HEK293 (cell line): Measurements from ENCODE around the gene SYT6.

Experiments
- CTCF ChIA-PET: fragments of 350-600 bp; formaldehyde crosslinking; extraction: SDS; loops from one replicate; lab custom pipeline; 2021; ENCODE audit warnings: antibody characterized with exemption; lab: Yijun Ruan, JAX
- POLR2A ChIA-PET: fragments of 300-600 bp; formaldehyde crosslinking; extraction: SDS; loops from one replicate; lab custom pipeline; 2020; ENCODE audit warnings: antibody characterized with exemption, inconsistent platforms; lab: Yijun Ruan, JAX
- H3K27ac ChIP-seq: fragments of 200-500 bp; sonication (Bioruptor generic); 2 replicates; pipeline ENCODE4 v1.5.1; 2014; ENCODE audit warnings: low read depth, low read length, control low read depth, inconsistent platforms; ENCODE audit errors: extremely low read depth
- H3K36me3 ChIP-seq, 2 experiments: fragments of 200-500 bp in 1 of 2; sonication (Bioruptor generic) in 1 of 2; 1 replicate in 1 of 2; 2 replicates in 1 of 2; pipeline ENCODE4 v1.5.1; 2014 to 2017; ENCODE audit warnings: inconsistent platforms in 2 of 2, low read length in 2 of 2; ENCODE audit not compliant: control insufficient read depth in 2 of 2, insufficient read depth in 1 of 2
- H3K4me1 ChIP-seq: fragments of 200-500 bp; sonication (Bioruptor generic); 2 replicates; pipeline ENCODE4 v1.5.1; 2014; ENCODE audit warnings: mild to moderate bottlenecking, low read length, inconsistent platforms; ENCODE audit not compliant: control insufficient read depth, insufficient read depth
- H3K4me3 ChIP-seq: 2 replicates; pipeline ENCODE4 v1.5.1; 2011; ENCODE audit warnings: low read depth, mild to moderate bottlenecking, control low read depth, low read length, moderate library complexity
- H3K9me3 ChIP-seq: fragments of 200-500 bp; sonication (Bioruptor generic); 2 replicates; pipeline ENCODE4 v1.5.1; 2014; ENCODE audit warnings: low read depth, low read length, inconsistent platforms; ENCODE audit not compliant: control insufficient read depth, insufficient read depth
- KLF17 ChIP-seq: fragments of 450-650 bp; formaldehyde crosslinking; IDR thresholded peaks from 2 replicates; pipeline ENCODE4 v1.5.1; 2016; ENCODE audit warnings: missing biosample characterization, missing genetic modification characterization
- MYNN ChIP-seq: fragments of 450-650 bp; formaldehyde crosslinking; IDR thresholded peaks from 2 replicates; pipeline ENCODE4 v1.5.1; 2016; ENCODE audit warnings: missing biosample characterization, missing genetic modification characterization, borderline replicate concordance
- REST ChIP-seq: fragments of 450-650 bp; formaldehyde crosslinking; IDR thresholded peaks from 2 replicates; pipeline ENCODE4 v1.5.1; 2016; ENCODE audit warnings: missing biosample characterization, missing genetic modification characterization
- ZNF138 ChIP-seq: fragments of 450-650 bp; formaldehyde crosslinking; IDR thresholded peaks from 2 replicates; pipeline ENCODE4 v1.5.1; 2016; ENCODE audit warnings: missing biosample characterization, missing genetic modification characterization, borderline replicate concordance
- ZNF169 ChIP-seq: fragments of 450-650 bp; formaldehyde crosslinking; IDR thresholded peaks from 2 replicates; pipeline ENCODE4 v1.5.1; 2016; ENCODE audit warnings: missing biosample characterization, missing genetic modification characterization
- ZNF202 ChIP-seq: fragments of 450-650 bp; formaldehyde crosslinking; IDR thresholded peaks from 2 replicates; pipeline ENCODE4 v1.5.1; 2016; ENCODE audit warnings: missing biosample characterization, missing genetic modification characterization, borderline replicate concordance
- ZNF239 ChIP-seq: fragments of 450-650 bp; formaldehyde crosslinking; IDR thresholded peaks from 2 replicates; pipeline ENCODE4 v1.5.1; 2016; ENCODE audit warnings: missing biosample characterization, missing genetic modification characterization
- ZNF311 ChIP-seq: fragments of 450-650 bp; formaldehyde crosslinking; IDR thresholded peaks from 2 replicates; pipeline ENCODE4 v1.5.1; 2017; ENCODE audit warnings: missing biosample characterization, missing genetic modification characterization, borderline replicate concordance
- ZNF335 ChIP-seq: fragments of 450-650 bp; formaldehyde crosslinking; conservative IDR thresholded peaks from 2 replicates; pipeline ENCODE4 v1.5.1; 2016; ENCODE audit warnings: missing biosample characterization, missing genetic modification characterization
- ZNF366 ChIP-seq: fragments of 450-650 bp; formaldehyde crosslinking; conservative IDR thresholded peaks from 2 replicates; pipeline ENCODE4 v1.5.1; 2016; ENCODE audit warnings: missing biosample characterization, missing genetic modification characterization
- ZNF521 ChIP-seq: fragments of 450-650 bp; formaldehyde crosslinking; IDR thresholded peaks from 2 replicates; pipeline ENCODE4 v1.5.1; 2017; ENCODE audit warnings: missing biosample characterization, mild to moderate bottlenecking, missing genetic modification characterization
- ZNF529 ChIP-seq: fragments of 450-650 bp; formaldehyde crosslinking; IDR thresholded peaks from 2 replicates; pipeline ENCODE4 v1.5.1; 2017; ENCODE audit warnings: missing genetic modification characterization, missing biosample characterization; ENCODE audit not compliant: insufficient replicate concordance
- ZNF692 ChIP-seq: fragments of 450-650 bp; formaldehyde crosslinking; IDR thresholded peaks from 2 replicates; pipeline ENCODE4 v1.5.1; 2016; ENCODE audit warnings: missing biosample characterization, missing genetic modification characterization
- ZSCAN23 ChIP-seq: fragments of 450-650 bp; formaldehyde crosslinking; IDR thresholded peaks from 2 replicates; pipeline ENCODE4 v1.5.1; 2016; ENCODE audit warnings: missing biosample characterization, missing genetic modification characterization

SYT6 gene

GRCh38 chr1:114154963-114155322, 1.3 kb upstream of the SYT6 start:
- no peaks in the 10 kb centered on the region for H3K9me3 ChIP-seq
- TF ChIP-seq ZNF311 (tag by site-specific recombination) = no peak
- peak; percentile 97 for TF ChIP-seq REST
- POLR2A ChIA-PET = no interaction called here
- no peaks in the 10 kb centered on the region for H3K36me3 ChIP-seq
- H3K4me3 ChIP-seq = no peak overlapping the region
- CTCF ChIA-PET = interaction anchor here (0.6 kb wide), 1 partner anchor 148 kb away, joined by 3 read pairs; no protein-coding TSS in a partner anchor
- H3K27ac ChIP-seq = no peak overlapping the region
- H3K4me1 ChIP-seq = peaks cover 11% of the 10 kb centered on the region

- Histone ChIP-seq H3K4me1 (peaks cover 11% of the 10 kb centered on the region), H3K4me3 (no peak overlapping the region), H3K36me3 (no peaks in the 10 kb centered on the region), H3K27ac (no peak overlapping the region; the same call in 1 of the 2 replicates), H3K9me3 (no peaks in the 10 kb centered on the region)
- TF ChIP-seq ZNF335 (tag by site-specific recombination) (peak; percentile 46), ZNF366 (tag by site-specific recombination) (0 out of 2 replicates have a peak, but pooled peaks have one; percentile 23), ZSCAN23 (tag by site-specific recombination) (no peak), ZNF692 (tag by site-specific recombination) (no peak), ZNF529 (no peak), ZNF138 (no peak), ZNF521 (tag by site-specific recombination) (no peak), MYNN (tag by site-specific recombination) (peak; percentile 93), KLF17 (tag by site-specific recombination) (0 out of 2 replicates have a peak, but pooled peaks have one; percentile 4), ZNF202 (tag by site-specific recombination) (no peak), ZNF169 (tag by site-specific recombination) (no peak), ZNF239 (no peak)
- POLR2A ChIA-PET = no interaction called here
- CTCF ChIA-PET = interaction anchor here (0.6 to 1.2 kb wide), 3 partner anchors 9 to 148 kb away, joined by 3 read pairs; no protein-coding TSS in a partner anchor
Observed at GRCh38 chr1:114154146-114154962, 685 bp upstream of the SYT6 start.
